IMR-90 (cell line): ENCODE results near the gene KDM3B.
A peak's percentile ranks its signal among the peaks of the same experiment; 100 is the strongest.

Experiments used
- CTCF ChIP-seq: conservative IDR thresholded peaks from 2 replicates; pipeline ENCODE4 v1.5.1; 2012; ENCODE audit warnings: mild to moderate bottlenecking, low read depth, low read length, improper control_type of control experiment
- MAFK ChIP-seq: IDR thresholded peaks from 2 replicates; pipeline ENCODE4 v1.6.1; 2012; ENCODE audit warnings: low read depth, low read length, improper control_type of control experiment
- POLR2A ChIP-seq: IDR thresholded peaks from 2 replicates; pipeline ENCODE4 v1.6.1; 2012; ENCODE audit warnings: mild to moderate bottlenecking, low read depth, low read length
- RAD21 ChIP-seq: IDR thresholded peaks from 2 replicates; pipeline ENCODE4 v1.6.1; 2012; ENCODE audit warnings: low read length, improper control_type of control experiment
- TF ChIP-seq, protein P1 (sequence below): fragments of 150-350 bp; IDR thresholded peaks from 2 replicates; pipeline ENCODE4 v1.6.1; 2017; ENCODE audit warnings: mild to moderate bottlenecking, antibody characterized with exemption, low read length, low read depth

- TF ChIP-seq MAFK: no peak
- TF ChIP-seq POLR2A: no peak
- no peak for TF ChIP-seq CTCF
- TF ChIP-seq, protein P1, sequence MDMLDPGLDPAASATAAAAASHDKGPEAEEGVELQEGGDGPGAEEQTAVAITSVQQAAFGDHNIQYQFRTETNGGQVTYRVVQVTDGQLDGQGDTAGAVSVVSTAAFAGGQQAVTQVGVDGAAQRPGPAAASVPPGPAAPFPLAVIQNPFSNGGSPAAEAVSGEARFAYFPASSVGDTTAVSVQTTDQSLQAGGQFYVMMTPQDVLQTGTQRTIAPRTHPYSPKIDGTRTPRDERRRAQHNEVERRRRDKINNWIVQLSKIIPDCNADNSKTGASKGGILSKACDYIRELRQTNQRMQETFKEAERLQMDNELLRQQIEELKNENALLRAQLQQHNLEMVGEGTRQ: 0 out of 2 replicates have a peak, but pooled peaks have one; percentile 44
- no peak for TF ChIP-seq RAD21
These were observed 115.9 kb downstream of the KDM3B start for GRCh38 chr5:138468133-138468965.
